ENCODE results near the gene PDE9A. TPM values are rescaled to one million over a fixed set of nuclear protein-coding genes. Genes with fewer than 3 reads are reported as not detected.
A peak's percentile ranks its signal among the peaks of the same experiment; 100 is the strongest.

Gene PDE9A
- total RNA-seq, 1 experiment from 2014 or later, result 31.9 TPM

DNA sequence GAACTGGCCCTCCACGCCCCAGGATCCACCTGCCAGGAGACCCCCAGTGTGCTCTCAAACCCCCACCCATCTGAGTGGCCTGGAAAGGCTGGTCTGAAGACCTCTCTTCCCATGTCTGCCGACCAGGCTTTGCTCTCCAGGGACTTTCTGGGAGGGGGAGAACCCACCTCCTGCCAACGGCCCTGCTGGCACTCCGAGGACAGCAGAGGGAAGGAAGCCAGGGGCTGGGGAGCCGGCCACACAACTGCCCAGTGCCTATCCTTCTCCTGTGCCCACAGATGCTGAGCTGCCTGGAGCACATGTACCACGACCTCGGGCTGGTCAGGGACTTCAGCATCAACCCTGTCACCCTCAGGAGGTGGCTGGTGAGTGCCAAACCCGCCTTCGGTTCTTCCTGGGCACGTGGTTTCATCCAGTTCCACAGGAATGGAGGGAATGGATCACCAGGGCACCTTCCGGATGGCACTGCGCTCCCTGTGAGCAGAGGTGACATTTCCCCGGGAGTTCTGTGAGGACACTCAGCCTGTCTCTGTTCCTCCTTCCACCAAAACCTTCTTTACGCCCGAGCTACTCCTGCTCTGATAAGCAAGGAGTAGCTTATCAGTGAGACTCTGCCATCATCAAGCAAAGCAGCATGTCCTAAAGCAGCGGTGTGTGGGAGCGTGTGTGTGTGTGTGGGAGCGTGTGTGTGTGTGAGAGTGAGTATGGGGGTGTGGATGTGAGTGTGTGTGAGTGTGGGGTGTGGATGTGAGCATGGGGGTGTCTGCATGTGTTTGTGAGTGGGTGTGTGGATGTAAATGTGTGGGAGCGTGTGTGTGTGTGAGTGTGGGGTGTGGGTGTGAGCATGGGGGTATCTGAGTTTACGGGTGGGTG, 105.5 kb downstream of the PDE9A start:
- no peaks in the 10 kb centered on the region for H3K9me3 ChIP-seq (ENCODE audit: control insufficient read depth, low read depth, low read length)
- 100% methylated on average over 3 of the region's 20 CpGs for WGBS (ENCODE audit: extremely low coverage, insufficient read length, low lambda C conversion rate)
- H3K23me2 ChIP-seq (ENCODE audit: insufficient read length, low read depth, low read length, poor library complexity, severe bottlenecking), result no peaks in the 10 kb centered on the region
- H2BK20ac ChIP-seq (ENCODE audit: low read depth, low read length, poor library complexity, severe bottlenecking), result no peak overlapping the region
- H4K8ac ChIP-seq (replicated peaks; ENCODE audit: insufficient read length, low read depth, low read length), result no peak overlapping the region
- no peak overlapping the region for H3T11ph ChIP-seq (ENCODE audit: low read length)
- H3K79me1 ChIP-seq (ENCODE audit: insufficient read depth, low read depth, low read length, poor library complexity, severe bottlenecking), result no peaks in the 10 kb centered on the region
- no peak overlapping the region for H3K56ac ChIP-seq (ENCODE audit: insufficient read length, low read depth, low read length)
- peaks cover 0 to 5% of the 10 kb centered on the region in 2 experiments; a peak in 1 of 4 replicates for H3K4me1 Mint-ChIP-seq
- no peaks in the 10 kb centered on the region for H3K4me1 ChIP-seq (ENCODE audit: insufficient read depth, low read length)
- H4K5ac ChIP-seq (ENCODE audit: insufficient read length, low read depth, low read length), result no peak overlapping the region
- peaks cover 28 to 50% (median 40%) of the 10 kb centered on the region in 3 experiments for H3K36me3 Mint-ChIP-seq (ENCODE audit: insufficient read depth in 1 of 3, low read depth in 3 of 3)
- TF ChIP-seq CTCF (conservative IDR thresholded peaks at IDR 0.05), result no peak
- no peaks in the 10 kb centered on the region for H3K9me3 Mint-ChIP-seq
- no peak overlapping the region for H2BK12ac ChIP-seq (ENCODE audit: insufficient read length, low read depth, low read length)
- no peak overlapping the region for H3K4me3 Mint-ChIP-seq
- no peak overlapping the region for H2AFZ ChIP-seq (ENCODE audit: low read length)
- no peak overlapping the region for H4K91ac ChIP-seq (ENCODE audit: insufficient read length, low read depth, low read length)
- H3K27ac ChIP-seq (ENCODE audit: insufficient read length, low read depth, low read length), result no peak overlapping the region
- no peak overlapping the region for H2BK15ac ChIP-seq (ENCODE audit: low read depth, low read length)
- no peak overlapping the region for H3K14ac ChIP-seq (ENCODE audit: insufficient read depth, low read length)
- H3K27ac Mint-ChIP-seq, result peak overlapping the region in 1 of 3 experiments; percentile 49; a peak in 1 of 7 replicates
- no peak overlapping the region for H3K4ac ChIP-seq (ENCODE audit: low read depth, low read length)
- H2BK5ac ChIP-seq (ENCODE audit: insufficient read length, low read length), result no peak overlapping the region
- no peak overlapping the region for H3K23ac ChIP-seq (ENCODE audit: insufficient read length, low read depth, low read length)
- H3K9ac ChIP-seq (ENCODE audit: extremely low read depth, insufficient read length, low read length), result no peak overlapping the region
- H2BK120ac ChIP-seq (ENCODE audit: low read depth, low read length, poor library complexity, severe bottlenecking), result no peak overlapping the region
- H3K4me2 ChIP-seq (ENCODE audit: insufficient read depth, insufficient read length, low read length), result no peak overlapping the region
- H3K27me3 ChIP-seq (ENCODE audit: insufficient read depth, low read length), result no peaks in the 10 kb centered on the region
- DNase-seq, result no peak
- no peaks in the 10 kb centered on the region for H3K79me2 ChIP-seq (ENCODE audit: insufficient read depth, low read length)
- H3K18ac ChIP-seq (ENCODE audit: insufficient read length, low read depth, low read length), result no peak overlapping the region
- no peaks in the 10 kb centered on the region for H4K20me1 ChIP-seq (ENCODE audit: control insufficient read depth, insufficient read depth, insufficient read length)
- no peaks in the 10 kb centered on the region for H3K27me3 Mint-ChIP-seq (ENCODE audit: low read depth)
- no peak overlapping the region for H2AK5ac ChIP-seq (ENCODE audit: insufficient read length, low read length)
